ENCODE measurements around the gene BPGM. TPM values are rescaled to one million over a fixed set of nuclear protein-coding genes. Genes with fewer than 3 reads are reported as not detected.
A peak's percentile ranks its signal among the peaks of the same experiment; 100 is the strongest.

BPGM gene
- total RNA-seq, 1 donor: 64.8 TPM

GRCh38 chr7:134690614-134691504, 44.2 kb downstream of the BPGM start:
- no peak for DNase-seq (ENCODE audit: insufficient read length, low spot score, missing footprints)
- Histone ChIP-seq H3K4me1 (ENCODE audit: insufficient read depth, low read length) (peaks cover 69% of the 10 kb centered on the region), H3K4me3 (ENCODE audit: insufficient read depth, low read length) (no peak overlapping the region)

GRCh38 chr7:134691546-134692343, 45.1 kb downstream of the BPGM start:
- Histone ChIP-seq H3K27me3 (ENCODE audit: insufficient read depth, low read length) (no peaks in the 10 kb centered on the region), H3K4me3 (ENCODE audit: insufficient read depth, low read length) (peak overlapping the region; percentile 16), H2AFZ (ENCODE audit: low read length) (no peak overlapping the region), H3K36me3 (ENCODE audit: insufficient read depth, low read length) (no peaks in the 10 kb centered on the region), H3K4me1 (ENCODE audit: insufficient read depth, low read length) (peaks cover 74% of the 10 kb centered on the region), H3K79me2 (ENCODE audit: insufficient read depth, low read length) (no peaks in the 10 kb centered on the region), H4K20me1 (ENCODE audit: insufficient read depth, low read length) (no peaks in the 10 kb centered on the region), H3K27ac (ENCODE audit: low read depth, low read length) (peak overlapping the region; percentile 98), H3K9me3 (ENCODE audit: low read depth, low read length) (no peaks in the 10 kb centered on the region), H3K4me2 (ENCODE audit: insufficient read depth, low read length) (peak overlapping the region; percentile 76)
- no peak for TF ChIP-seq CTCF (IDR thresholded peaks at IDR 0.05; ENCODE audit: extremely low read depth, low read depth, low read length)
- DNase-seq (ENCODE audit: insufficient read length, low spot score, missing footprints): no peak

More at GRCh38 chr7:134690614-134691504, 44.2 kb downstream of the BPGM start:
- no peak for TF ChIP-seq CTCF (IDR thresholded peaks at IDR 0.05; ENCODE audit: extremely low read depth, low read depth, low read length)
- H3K27ac ChIP-seq (ENCODE audit: low read depth, low read length): peak overlapping the region; percentile 97
- peak overlapping the region; percentile 9 for H2AFZ ChIP-seq (ENCODE audit: low read length)
- H3K4me2 ChIP-seq (ENCODE audit: insufficient read depth, low read length): peak overlapping the region; percentile 76
- no peaks in the 10 kb centered on the region for H3K36me3 ChIP-seq (ENCODE audit: insufficient read depth, low read length)
- H4K20me1 ChIP-seq (ENCODE audit: insufficient read depth, low read length): no peaks in the 10 kb centered on the region
- no peaks in the 10 kb centered on the region for H3K79me2 ChIP-seq (ENCODE audit: insufficient read depth, low read length)
- H3K9me3 ChIP-seq (ENCODE audit: low read depth, low read length): no peaks in the 10 kb centered on the region
- H3K27me3 ChIP-seq (ENCODE audit: insufficient read depth, low read length): no peaks in the 10 kb centered on the region

GRCh38 chr7:134692344-134692705, 45.7 kb downstream of the BPGM start:
- no peaks in the 10 kb centered on the region for H3K27me3 ChIP-seq (ENCODE audit: insufficient read depth, low read length)
- H3K27ac ChIP-seq (ENCODE audit: low read depth, low read length): peak overlapping the region; percentile 98
- no peak overlapping the region for H2AFZ ChIP-seq (ENCODE audit: low read length)
- no peaks in the 10 kb centered on the region for H3K79me2 ChIP-seq (ENCODE audit: insufficient read depth, low read length)
- TF ChIP-seq CTCF (IDR thresholded peaks at IDR 0.05; ENCODE audit: extremely low read depth, low read depth, low read length): no peak
- peak overlapping the region; percentile 72 for H3K4me2 ChIP-seq (ENCODE audit: insufficient read depth, low read length)
- no peaks in the 10 kb centered on the region for H3K36me3 ChIP-seq (ENCODE audit: insufficient read depth, low read length)
- H4K20me1 ChIP-seq (ENCODE audit: insufficient read depth, low read length): no peaks in the 10 kb centered on the region
- H3K4me3 ChIP-seq (ENCODE audit: insufficient read depth, low read length): peak overlapping the region; percentile 7
- H3K4me1 ChIP-seq (ENCODE audit: insufficient read depth, low read length): peaks cover 70% of the 10 kb centered on the region
- no peaks in the 10 kb centered on the region for H3K9me3 ChIP-seq (ENCODE audit: low read depth, low read length)
- no peak for DNase-seq (ENCODE audit: insufficient read length, low spot score, missing footprints)

- peak overlapping the region; percentile 98 for H3K27ac ChIP-seq (ENCODE audit: low read depth, low read length)
- no peaks in the 10 kb centered on the region for H4K20me1 ChIP-seq (ENCODE audit: insufficient read depth, low read length)
- peak overlapping the region; percentile 29 for H3K4me3 ChIP-seq (ENCODE audit: insufficient read depth, low read length)
- peaks cover 70% of the 10 kb centered on the region for H3K4me1 ChIP-seq (ENCODE audit: insufficient read depth, low read length)
- H3K79me2 ChIP-seq (ENCODE audit: insufficient read depth, low read length): no peaks in the 10 kb centered on the region
- H3K4me2 ChIP-seq (ENCODE audit: insufficient read depth, low read length): peak overlapping the region; percentile 72
- DNase-seq (ENCODE audit: insufficient read length, low spot score, missing footprints): peak; percentile 87
- H3K27me3 ChIP-seq (ENCODE audit: insufficient read depth, low read length): no peaks in the 10 kb centered on the region
- H3K9me3 ChIP-seq (ENCODE audit: low read depth, low read length): no peaks in the 10 kb centered on the region
- TF ChIP-seq CTCF (IDR thresholded peaks at IDR 0.05; ENCODE audit: extremely low read depth, low read depth, low read length): no peak
- H2AFZ ChIP-seq (ENCODE audit: low read length): no peak overlapping the region
- H3K36me3 ChIP-seq (ENCODE audit: insufficient read depth, low read length): no peaks in the 10 kb centered on the region
Measured at GRCh38 chr7:134693256-134693655, 46.6 kb downstream of the BPGM start.
